IgD-negative memory B cell (primary cell): ENCODE results near the gene CACNA1D. TPM values are rescaled to one million over a fixed set of nuclear protein-coding genes. Genes with fewer than 3 reads are reported as not detected.
"Not testable (repeated sequence)": the region's sequence is repeated elsewhere in the genome, so short reads cannot be mapped to it uniquely, and the experiment has no call there.

Source experiments
- H3K27ac Mint-ChIP-seq, 3 donors: one replicate each; pipeline ENCODE4 v1.8.0; 2020 to 2022; ENCODE audit warnings: mild to moderate bottlenecking in 3 of 3, mixed read lengths in 3 of 3, moderate library complexity in 1 of 3
- H3K27me3 Mint-ChIP-seq: one replicate; pipeline ENCODE4 v1.8.0; 2021; ENCODE audit warnings: mixed read lengths
- H3K36me3 Mint-ChIP-seq: one replicate; pipeline ENCODE4 v1.8.0; 2020; ENCODE audit warnings: mild to moderate bottlenecking, mixed read lengths
- H3K4me1 Mint-ChIP-seq, 3 donors: one replicate each; pipeline ENCODE4 v1.8.0; 2020 to 2022; ENCODE audit warnings: mixed read lengths in 3 of 3, mild to moderate bottlenecking in 1 of 3
- H3K4me3 Mint-ChIP-seq, 4 donors: one replicate each; pipeline ENCODE4 v1.8.0; 2020 to 2022; ENCODE audit warnings: mild to moderate bottlenecking in 4 of 4, mixed read lengths in 4 of 4, moderate library complexity in 3 of 4
- H3K9me3 Mint-ChIP-seq, 3 donors: one replicate each; pipeline ENCODE4 v1.8.0; 2020 to 2021; ENCODE audit warnings: mixed read lengths in 3 of 3, mild to moderate bottlenecking in 1 of 3
- polyA plus RNA-seq: library from polyadenylated mRNA; unstranded; fragments of 300-500 nt; fragmentation: Illumina TruSeq; gene quantifications from one replicate; pipeline ENCODE4 v1.2.3, GENCODE V29; 2021

CACNA1D gene
- polyA plus RNA-seq, 1 donor from 2014 or later, result not detected

DNA sequence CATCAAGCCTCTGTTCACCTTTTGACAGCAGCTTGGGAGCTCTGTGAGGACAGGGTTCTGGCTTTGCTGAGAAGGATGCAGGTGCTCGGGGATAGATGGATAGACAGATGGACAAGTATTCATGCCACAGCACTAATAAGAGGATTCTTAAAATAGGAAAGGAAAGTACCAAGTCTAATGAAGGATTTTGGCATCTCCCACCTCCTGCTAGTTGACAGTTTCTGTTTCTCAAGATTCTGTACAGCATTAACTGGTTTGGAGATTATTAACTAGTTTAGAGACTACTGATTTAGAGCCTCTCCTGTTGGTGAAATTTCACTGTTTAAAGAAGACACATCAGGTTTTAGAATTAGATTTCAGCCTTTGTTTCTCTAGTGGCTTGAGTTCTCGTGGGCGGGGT is 152.3 kb downstream of the CACNA1D start:
- no peak overlapping the region for H3K4me3 Mint-ChIP-seq
- peaks cover 17% of the 10 kb centered on the region for H3K27me3 Mint-ChIP-seq
- peaks cover 0 to 2% (median 0%) of the 10 kb centered on the region in 3 donors for H3K9me3 Mint-ChIP-seq
- H3K27ac Mint-ChIP-seq, result no peak overlapping the region
- H3K4me1 Mint-ChIP-seq, result peaks cover 6 to 11% (median 7%) of the 10 kb centered on the region in 3 donors
- no peaks in the 10 kb centered on the region for H3K36me3 Mint-ChIP-seq

DNA sequence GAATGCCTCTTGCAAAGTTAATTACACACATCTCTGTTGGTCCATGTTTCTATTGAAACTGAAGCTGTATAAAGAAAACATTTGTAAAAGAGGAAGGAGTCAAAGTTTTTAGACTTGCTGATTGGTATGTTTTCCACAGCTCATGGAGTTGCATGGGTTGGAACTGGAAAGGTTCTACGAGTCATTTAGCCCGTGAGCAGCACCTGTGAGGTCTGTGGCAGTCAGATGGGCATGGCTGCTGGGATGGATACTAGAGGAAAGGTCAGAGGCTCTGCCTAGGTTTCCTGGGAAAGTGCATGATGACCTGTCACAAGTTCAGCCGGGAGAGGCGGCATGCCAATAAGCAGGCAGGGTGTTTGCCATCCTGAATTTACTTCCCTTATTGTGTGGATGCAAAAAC is 155.4 kb downstream of the CACNA1D start:
- Mint-ChIP-seq H3K9me3 (peaks cover 4 to 23% (median 10%) of the 10 kb centered on the region in 3 donors), H3K27me3 (peaks cover 17% of the 10 kb centered on the region), H3K27ac (no peak overlapping the region), H3K4me3 (no peak overlapping the region), H3K4me1 (peaks cover 6 to 11% (median 7%) of the 10 kb centered on the region in 3 donors), H3K36me3 (no peaks in the 10 kb centered on the region)

DNA sequence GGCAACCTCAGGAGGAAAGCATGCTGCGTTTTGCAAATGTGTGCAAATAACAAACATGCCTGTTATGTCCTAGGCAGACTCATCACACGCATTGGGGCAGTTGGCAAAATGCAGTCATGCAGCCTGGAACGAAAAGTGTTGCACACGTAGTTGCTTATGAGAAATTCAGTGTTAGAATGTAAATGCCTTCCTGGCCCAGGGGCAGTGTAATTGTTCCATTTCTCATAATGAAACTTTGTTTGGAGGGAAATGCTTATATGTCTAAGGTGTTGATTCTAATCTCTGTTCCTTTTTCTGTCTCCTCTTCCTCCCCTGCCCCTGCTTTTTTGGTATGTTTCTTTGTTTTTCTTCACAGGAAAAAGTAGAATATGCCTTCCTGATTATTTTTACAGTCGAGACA is 156.0 kb downstream of the CACNA1D start:
- Mint-ChIP-seq H3K36me3 (no peaks in the 10 kb centered on the region), H3K27me3 (peaks cover 17% of the 10 kb centered on the region), H3K4me3 (peak overlapping the region in 1 of 4 donors; percentile 65), H3K9me3 (peaks cover 8 to 29% (median 10%) of the 10 kb centered on the region in 3 donors), H3K27ac (no peak overlapping the region), H3K4me1 (peaks cover 6 to 11% (median 7%) of the 10 kb centered on the region in 3 donors)

DNA sequence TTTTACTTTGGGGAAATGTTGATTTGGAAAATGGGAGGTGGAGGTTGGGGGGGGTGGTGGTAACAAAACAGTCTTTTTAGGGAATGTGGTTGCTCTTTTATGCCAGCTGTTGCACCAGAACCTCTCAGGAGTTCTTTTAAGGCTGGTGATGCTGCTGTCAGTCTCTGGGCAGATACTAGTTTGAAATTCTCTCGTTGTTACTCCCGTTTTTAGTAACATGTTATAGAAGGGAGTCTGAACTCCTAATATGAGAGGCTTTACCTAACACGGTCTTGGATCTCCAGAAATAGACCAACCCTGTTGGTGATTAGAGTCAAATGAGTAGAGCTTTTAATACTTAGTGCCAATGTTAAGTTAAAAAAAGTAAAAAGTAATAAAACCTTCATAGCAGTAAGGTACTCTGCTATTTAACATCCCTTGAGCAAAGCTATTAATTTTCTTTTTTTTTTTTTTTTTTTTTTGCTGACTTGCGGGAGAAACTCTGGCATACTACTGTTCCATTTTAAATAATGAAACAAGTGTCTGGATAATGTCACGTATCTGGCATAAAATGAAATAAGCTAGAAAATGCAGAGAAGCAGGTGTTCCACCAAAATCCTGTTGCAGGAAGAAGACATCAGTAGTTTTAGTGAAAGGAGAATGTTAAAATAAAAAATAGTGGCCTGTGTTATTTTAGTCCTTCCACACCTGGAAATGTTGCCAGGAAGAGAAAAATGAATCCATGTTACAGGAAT is 156.7 kb downstream of the CACNA1D start:
- peak overlapping the region in 1 of 4 donors; percentile 65 for H3K4me3 Mint-ChIP-seq
- H3K27me3 Mint-ChIP-seq, result peaks cover 13% of the 10 kb centered on the region
- H3K4me1 Mint-ChIP-seq, result peaks cover 6 to 11% (median 7%) of the 10 kb centered on the region in 3 donors
- no peak overlapping the region for H3K27ac Mint-ChIP-seq
- no peaks in the 10 kb centered on the region for H3K36me3 Mint-ChIP-seq
- H3K9me3 Mint-ChIP-seq, result peaks cover 8 to 33% (median 10%) of the 10 kb centered on the region in 3 donors

DNA sequence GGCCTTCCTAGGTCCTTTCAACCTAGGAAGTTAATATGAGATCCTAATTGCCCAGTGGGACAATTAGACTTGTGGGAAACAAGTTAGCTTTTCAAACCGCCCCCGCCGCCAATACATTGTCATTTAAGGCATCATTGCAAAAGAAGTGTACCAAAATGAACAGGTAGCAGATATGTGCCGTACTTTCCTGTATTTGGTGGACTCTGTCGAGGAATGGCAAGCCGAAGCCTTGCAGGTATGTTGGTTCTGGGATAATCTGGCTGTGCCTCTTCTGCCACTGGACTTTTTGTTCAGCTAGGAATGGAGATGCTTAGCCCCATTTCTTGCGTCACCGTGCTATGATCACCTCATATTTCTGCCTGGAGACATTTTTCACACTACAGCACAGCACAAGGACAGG is 157.5 kb downstream of the CACNA1D start:
- no peaks in the 10 kb centered on the region for H3K36me3 Mint-ChIP-seq
- H3K9me3 Mint-ChIP-seq, result peaks cover 8 to 33% (median 10%) of the 10 kb centered on the region in 3 donors
- no peak overlapping the region for H3K27ac Mint-ChIP-seq
- peaks cover 6 to 11% (median 7%) of the 10 kb centered on the region in 3 donors for H3K4me1 Mint-ChIP-seq
- H3K4me3 Mint-ChIP-seq, result no peak overlapping the region
- H3K27me3 Mint-ChIP-seq, result peaks cover 8% of the 10 kb centered on the region

DNA sequence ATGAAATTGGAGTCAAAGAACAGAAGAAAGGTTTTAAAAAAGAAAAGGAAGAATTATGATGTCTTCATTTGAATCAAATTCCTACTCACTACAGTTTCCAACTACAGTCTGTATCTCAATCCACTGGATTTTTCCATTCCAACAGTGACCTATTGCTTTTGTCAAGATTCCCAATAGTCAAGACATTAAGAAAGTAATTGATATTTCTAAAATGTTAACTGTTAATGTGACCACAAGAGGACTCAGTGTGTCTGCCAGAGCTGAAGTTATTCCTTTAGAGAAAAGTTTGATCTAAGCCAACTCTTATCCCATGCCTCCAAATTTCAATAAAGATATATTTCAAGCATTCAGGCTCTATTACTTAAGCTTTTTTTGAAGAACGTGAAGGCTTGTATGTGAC is 163.2 kb downstream of the CACNA1D start:
- H3K4me3 Mint-ChIP-seq, result no peak overlapping the region

DNA sequence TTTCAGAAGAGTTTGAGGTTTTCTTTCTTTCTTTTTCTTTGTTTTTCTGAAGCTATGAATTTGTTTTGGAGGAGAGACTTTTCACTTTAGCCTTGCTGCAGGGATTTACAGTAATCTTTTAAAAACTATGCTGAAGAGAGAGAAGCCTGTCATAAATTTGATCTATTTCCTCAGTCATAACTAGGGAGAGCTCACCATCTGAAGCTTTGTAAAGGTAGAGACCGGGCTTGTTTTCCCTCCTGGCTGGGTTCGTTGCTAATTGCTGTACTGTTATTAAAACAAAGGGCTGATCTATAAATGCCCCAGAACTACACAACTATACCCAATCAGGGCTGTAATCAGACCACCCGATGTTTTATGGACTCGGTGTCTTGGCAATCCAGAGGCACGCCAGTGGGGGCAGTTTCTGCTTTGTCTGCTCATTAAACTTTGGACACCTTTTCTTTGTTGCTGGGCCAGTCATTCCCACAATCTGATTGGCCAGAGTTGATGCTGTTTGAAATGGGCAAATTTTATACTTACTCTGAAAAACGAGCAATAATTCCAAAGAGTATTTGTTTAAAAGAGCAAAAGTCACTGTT is 164.3 kb downstream of the CACNA1D start:
- H3K4me1 Mint-ChIP-seq, result no peaks in the 10 kb centered on the region

More for the DNA sequence above, 163.2 kb downstream of the CACNA1D start:
- no peak overlapping the region for H3K27ac Mint-ChIP-seq
- H3K4me1 Mint-ChIP-seq, result no peaks in the 10 kb centered on the region
- no peaks in the 10 kb centered on the region for H3K27me3 Mint-ChIP-seq
- no peaks in the 10 kb centered on the region for H3K36me3 Mint-ChIP-seq
- peaks cover 8 to 42% (median 8%) of the 10 kb centered on the region in 3 donors for H3K9me3 Mint-ChIP-seq

DNA sequence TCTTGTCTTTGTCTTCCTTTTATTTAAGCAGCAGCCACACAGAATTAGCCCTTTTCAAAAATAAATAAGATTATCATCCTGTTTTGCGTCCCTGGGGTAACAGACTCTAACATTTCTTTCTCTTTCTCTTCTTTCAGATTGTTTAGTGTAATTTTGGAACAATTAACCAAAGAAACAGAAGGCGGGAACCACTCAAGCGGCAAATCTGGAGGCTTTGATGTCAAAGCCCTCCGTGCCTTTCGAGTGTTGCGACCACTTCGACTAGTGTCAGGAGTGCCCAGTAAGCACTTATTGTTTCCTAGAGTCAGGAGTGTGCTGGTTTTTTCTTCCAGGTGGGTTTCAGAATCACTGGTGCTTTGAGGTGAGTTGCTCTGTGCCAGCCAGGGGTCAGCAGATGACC is 165.6 kb downstream of the CACNA1D start:
- H3K9me3 Mint-ChIP-seq, result peaks cover 6 to 35% (median 7%) of the 10 kb centered on the region in 3 donors
- peaks cover 2% of the 10 kb centered on the region for H3K36me3 Mint-ChIP-seq
- H3K4me1 Mint-ChIP-seq, result no peaks in the 10 kb centered on the region
- no peaks in the 10 kb centered on the region for H3K27me3 Mint-ChIP-seq
- no peak overlapping the region for H3K4me3 Mint-ChIP-seq
- H3K27ac Mint-ChIP-seq, result no peak overlapping the region

More for the DNA sequence above, 164.3 kb downstream of the CACNA1D start:
- Mint-ChIP-seq H3K27me3 (no peaks in the 10 kb centered on the region), H3K36me3 (no peaks in the 10 kb centered on the region), H3K27ac (no peak overlapping the region), H3K9me3 (peaks cover 8 to 41% (median 10%) of the 10 kb centered on the region in 3 donors), H3K4me3 (no peak overlapping the region)

DNA sequence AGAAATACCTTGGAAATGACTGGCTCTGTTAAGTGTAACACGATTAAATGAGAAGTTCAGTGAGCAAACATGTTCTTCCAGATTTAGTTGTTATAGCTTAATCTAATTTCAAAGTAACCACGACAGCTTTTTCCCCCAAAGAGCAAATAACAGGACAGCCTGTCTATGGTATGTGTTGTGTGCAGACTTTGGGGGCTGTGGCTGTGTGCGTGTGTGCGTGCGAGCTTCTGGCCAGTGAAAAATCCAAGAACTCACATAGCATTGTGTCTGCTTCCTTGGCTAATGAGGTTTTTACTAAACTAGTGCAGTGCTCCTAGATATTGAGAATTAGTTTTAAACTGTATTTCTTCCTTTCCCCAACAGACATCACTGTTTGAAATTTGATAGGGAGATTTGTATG is 167.1 kb downstream of the CACNA1D start:
- peaks cover 4 to 27% (median 7%) of the 10 kb centered on the region in 3 donors for H3K9me3 Mint-ChIP-seq
- no peaks in the 10 kb centered on the region for H3K27me3 Mint-ChIP-seq
- no peak overlapping the region for H3K4me3 Mint-ChIP-seq
- H3K27ac Mint-ChIP-seq, result no peak overlapping the region
- no peaks in the 10 kb centered on the region for H3K4me1 Mint-ChIP-seq
- peaks cover 2% of the 10 kb centered on the region for H3K36me3 Mint-ChIP-seq

DNA sequence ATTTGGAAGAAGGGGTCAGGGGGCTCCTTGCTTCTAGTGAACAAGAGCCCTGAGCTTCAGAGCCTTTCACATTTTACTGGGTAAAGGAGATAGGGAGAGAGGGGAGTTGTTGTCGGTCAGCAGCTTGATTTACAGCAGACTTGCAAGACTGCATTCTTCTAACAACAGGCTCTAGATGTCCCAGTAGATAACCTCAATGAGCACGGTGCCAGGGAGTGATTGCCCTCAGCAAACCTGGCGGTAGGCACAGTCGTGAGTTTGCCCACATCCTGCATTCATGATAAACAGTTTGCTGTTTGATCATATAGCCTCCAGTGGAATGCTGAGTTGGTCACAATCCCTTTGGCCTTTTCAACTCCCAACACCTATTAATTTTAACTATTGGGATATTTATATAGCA is 170.4 kb downstream of the CACNA1D start:
- not testable (repeated sequence) for H3K36me3 Mint-ChIP-seq, H3K4me1 Mint-ChIP-seq, H3K27me3 Mint-ChIP-seq, H3K27ac Mint-ChIP-seq, H3K4me3 Mint-ChIP-seq
- H3K9me3 Mint-ChIP-seq, result peaks cover 4 to 27% (median 7%) of the 10 kb centered on the region in 3 donors

DNA sequence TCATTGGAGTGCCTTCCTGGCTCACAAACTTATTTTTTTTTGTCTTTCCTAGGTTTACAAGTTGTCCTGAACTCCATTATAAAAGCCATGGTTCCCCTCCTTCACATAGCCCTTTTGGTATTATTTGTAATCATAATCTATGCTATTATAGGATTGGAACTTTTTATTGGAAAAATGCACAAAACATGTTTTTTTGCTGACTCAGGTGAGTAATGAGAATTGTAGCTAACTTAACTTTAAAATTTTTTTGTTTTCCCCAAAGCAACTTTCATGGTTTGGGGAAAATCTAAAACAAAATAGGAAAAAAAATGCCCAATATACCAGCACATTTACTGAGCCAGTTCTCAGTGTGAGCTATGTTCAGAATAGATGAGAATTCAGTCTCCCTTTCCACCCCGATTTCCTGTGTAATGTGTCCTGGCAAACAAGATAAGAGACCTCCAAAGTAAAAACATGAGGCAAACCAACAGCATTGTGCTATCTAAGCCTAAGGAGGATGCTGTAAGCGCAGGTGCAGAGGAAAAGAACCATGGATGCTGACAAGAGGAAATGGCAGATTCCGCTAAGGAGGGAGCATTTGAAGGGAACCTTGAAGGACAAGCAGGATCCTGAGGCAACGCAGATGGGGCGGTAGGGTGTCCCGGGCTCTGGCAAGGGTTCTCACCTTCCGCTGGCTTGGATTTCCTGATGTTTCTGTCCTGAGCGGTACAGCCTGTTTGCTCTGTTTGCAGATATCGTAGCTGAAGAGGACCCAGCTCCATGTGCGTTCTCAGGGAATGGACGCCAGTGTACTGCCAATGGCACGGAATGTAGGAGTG is 171.4 kb downstream of the CACNA1D start:
- Mint-ChIP-seq H3K27ac (no peak overlapping the region), H3K4me1 (no peaks in the 10 kb centered on the region), H3K27me3 (no peaks in the 10 kb centered on the region), H3K4me3 (no peak overlapping the region), H3K36me3 (peaks cover 2% of the 10 kb centered on the region), H3K9me3 (peaks cover 4 to 27% (median 7%) of the 10 kb centered on the region in 3 donors)

DNA sequence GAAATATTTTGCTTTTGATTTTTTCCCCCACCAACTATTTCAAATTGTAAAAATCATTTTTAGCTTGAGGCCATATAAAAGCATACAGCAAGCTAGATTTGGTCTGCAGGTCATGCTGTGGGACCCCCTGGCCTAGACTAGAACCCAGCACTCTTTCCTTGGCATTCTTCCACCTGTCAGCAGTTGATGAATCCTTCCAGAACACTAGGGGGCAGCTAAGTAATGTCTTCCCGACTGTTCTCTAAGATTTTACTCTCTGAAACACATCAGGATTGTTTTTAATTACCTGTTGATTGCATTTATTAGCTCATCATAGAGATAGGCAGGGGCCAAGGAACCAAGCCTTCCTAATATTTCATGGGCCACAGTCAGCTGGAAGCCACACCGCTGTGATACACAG is 174.5 kb downstream of the CACNA1D start:
- H3K27me3 Mint-ChIP-seq, result peaks cover 3% of the 10 kb centered on the region
- H3K4me1 Mint-ChIP-seq, result no peaks in the 10 kb centered on the region
- H3K9me3 Mint-ChIP-seq, result peaks cover 0 to 7% (median 1%) of the 10 kb centered on the region in 3 donors
- no peak overlapping the region for H3K4me3 Mint-ChIP-seq
- peaks cover 2% of the 10 kb centered on the region for H3K36me3 Mint-ChIP-seq
- H3K27ac Mint-ChIP-seq, result no peak overlapping the region

DNA sequence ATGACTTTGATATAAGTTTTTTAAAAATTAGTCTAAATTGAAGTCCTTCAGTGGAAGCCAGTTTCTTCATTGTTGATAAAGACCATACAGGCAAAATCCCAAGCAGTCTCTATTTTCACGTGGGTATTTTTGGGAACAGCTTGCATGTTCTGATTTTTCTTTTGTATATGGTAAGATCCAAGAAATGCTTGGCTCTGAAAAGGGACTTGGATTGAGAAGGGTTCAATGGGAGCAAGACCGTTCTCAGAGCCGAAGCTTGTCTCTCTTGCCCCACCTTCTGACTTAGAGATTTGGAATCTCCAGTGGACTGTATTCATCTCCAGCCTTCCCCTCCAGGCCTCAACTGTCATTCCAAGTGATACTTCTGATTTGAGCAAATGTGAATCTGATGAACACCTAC is 176.3 kb downstream of the CACNA1D start:
- Mint-ChIP-seq H3K36me3 (no peaks in the 10 kb centered on the region), H3K9me3 (no peaks in the 10 kb centered on the region), H3K4me3 (no peak overlapping the region), H3K27ac (no peak overlapping the region), H3K27me3 (peaks cover 3% of the 10 kb centered on the region), H3K4me1 (no peaks in the 10 kb centered on the region)

DNA sequence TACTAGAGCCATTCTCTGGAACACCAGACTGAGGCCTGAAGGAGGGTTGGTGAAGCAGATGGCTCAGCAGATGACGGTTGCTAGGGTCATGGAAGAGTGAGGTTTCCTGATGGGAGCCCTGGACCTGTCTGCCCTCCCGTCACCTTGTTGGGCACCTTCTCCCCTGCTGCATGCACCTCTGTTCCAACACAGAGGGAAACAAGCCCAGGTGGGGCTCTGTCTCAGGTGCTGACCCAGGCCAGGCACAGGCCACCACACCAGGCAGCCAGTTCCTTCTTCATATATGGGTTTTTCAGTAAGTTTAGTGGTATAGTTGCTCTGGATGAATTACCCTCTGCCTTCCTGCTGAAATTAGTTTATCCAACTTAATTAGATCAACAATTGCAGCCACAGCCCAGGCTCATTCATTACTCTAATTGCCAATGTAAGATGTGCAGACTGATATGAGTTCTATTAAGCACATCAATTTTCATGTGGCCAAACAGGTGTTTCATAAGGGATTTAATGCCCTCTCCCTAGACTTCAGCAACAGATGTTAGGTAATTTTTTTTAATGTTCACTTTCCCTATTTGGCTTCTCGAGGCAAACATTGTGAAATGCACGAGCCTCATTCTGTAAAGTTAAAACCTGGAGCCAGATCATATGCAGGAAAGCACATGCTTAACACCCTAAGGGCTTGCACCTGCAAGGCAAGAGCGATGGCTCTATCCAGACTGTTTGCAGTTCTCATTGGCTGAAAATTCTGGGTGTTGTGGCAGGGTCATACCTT is 177.0 kb downstream of the CACNA1D start:
- Mint-ChIP-seq H3K4me1 (no peaks in the 10 kb centered on the region), H3K36me3 (no peaks in the 10 kb centered on the region), H3K27ac (no peak overlapping the region), H3K4me3 (no peak overlapping the region), H3K27me3 (peaks cover 3% of the 10 kb centered on the region), H3K9me3 (no peaks in the 10 kb centered on the region)

DNA sequence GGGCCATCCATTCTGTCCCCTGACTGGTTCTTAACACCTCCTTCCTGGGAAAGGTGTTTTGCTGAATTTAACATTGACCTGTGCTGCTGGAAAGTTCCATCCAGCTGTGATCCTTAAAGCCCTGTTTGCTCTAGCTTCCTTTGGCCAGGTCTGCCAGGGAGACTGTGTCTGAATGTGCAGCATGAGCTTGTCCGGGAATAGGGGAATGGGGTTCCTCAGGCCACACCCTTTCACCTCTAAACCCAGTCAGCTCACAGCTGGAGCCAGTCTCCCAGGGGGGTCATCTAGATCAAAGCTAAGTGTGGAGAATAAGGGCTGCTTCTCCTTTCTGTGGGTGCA is 177.5 kb downstream of the CACNA1D start:
- peaks cover 3% of the 10 kb centered on the region for H3K27me3 Mint-ChIP-seq
- no peaks in the 10 kb centered on the region for H3K4me1 Mint-ChIP-seq
- no peaks in the 10 kb centered on the region for H3K36me3 Mint-ChIP-seq
- H3K9me3 Mint-ChIP-seq, result no peaks in the 10 kb centered on the region
- H3K4me3 Mint-ChIP-seq, result no peak overlapping the region
- no peak overlapping the region for H3K27ac Mint-ChIP-seq
